ENCODE data around the gene SGO1.

- no peak for TF ChIP-seq CTCF (IDR thresholded peaks at IDR 0.05)
- no peak for TF ChIP-seq POLR2A (IDR thresholded peaks at IDR 0.05)
Measured at GRCh38 chr3:20146301-20146700, 39.7 kb downstream of the SGO1 start.

All from Peyer's patch (tissue), 4 donors.